GM12874 (cell line): Measurements from ENCODE around the gene WFDC2.

Experiments
- TF ChIP-seq, protein P1 (sequence below): IDR thresholded peaks from 2 replicates; pipeline ENCODE4 v1.5.1; 2011; ENCODE audit warnings: low read depth, mild to moderate bottlenecking, control low read depth, low read length, moderate library complexity; ENCODE audit not compliant: insufficient read depth

Gene WFDC2

GRCh38 chr20:45432294-45432693, 37.3 kb upstream of the WFDC2 start:
- TF ChIP-seq, protein P1, sequence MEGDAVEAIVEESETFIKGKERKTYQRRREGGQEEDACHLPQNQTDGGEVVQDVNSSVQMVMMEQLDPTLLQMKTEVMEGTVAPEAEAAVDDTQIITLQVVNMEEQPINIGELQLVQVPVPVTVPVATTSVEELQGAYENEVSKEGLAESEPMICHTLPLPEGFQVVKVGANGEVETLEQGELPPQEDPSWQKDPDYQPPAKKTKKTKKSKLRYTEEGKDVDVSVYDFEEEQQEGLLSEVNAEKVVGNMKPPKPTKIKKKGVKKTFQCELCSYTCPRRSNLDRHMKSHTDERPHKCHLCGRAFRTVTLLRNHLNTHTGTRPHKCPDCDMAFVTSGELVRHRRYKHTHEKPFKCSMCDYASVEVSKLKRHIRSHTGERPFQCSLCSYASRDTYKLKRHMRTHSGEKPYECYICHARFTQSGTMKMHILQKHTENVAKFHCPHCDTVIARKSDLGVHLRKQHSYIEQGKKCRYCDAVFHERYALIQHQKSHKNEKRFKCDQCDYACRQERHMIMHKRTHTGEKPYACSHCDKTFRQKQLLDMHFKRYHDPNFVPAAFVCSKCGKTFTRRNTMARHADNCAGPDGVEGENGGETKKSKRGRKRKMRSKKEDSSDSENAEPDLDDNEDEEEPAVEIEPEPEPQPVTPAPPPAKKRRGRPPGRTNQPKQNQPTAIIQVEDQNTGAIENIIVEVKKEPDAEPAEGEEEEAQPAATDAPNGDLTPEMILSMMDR = no peak

- TF ChIP-seq, protein P1 = no peak
Measured at GRCh38 chr20:45433316-45433715, 36.2 kb upstream of the WFDC2 start.

DNA sequence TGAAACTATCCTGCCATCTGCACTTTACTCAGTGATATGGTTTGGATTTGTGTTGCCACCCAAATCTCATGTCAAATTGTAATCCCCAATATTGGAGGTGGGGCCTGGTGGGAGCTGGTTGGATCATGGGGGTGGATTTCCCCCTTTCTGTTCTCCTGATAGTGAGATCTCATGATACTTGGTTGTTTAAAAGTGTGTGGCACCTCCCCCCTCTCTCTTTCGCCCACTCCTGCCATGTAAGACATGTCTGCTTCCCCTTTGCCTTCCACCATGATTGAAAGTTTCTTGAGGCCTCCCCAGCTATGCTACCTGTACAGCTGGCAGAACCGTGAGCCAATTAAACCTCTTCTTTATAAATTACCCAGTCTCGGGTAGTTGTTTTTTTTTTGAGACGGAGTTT, 35.6 kb upstream of the WFDC2 start:
- TF ChIP-seq, protein P1 = no peak

GRCh38 chr20:45436732-45437485, 32.6 kb upstream of the WFDC2 start:
- TF ChIP-seq, protein P1 = peak; percentile 92

DNA sequence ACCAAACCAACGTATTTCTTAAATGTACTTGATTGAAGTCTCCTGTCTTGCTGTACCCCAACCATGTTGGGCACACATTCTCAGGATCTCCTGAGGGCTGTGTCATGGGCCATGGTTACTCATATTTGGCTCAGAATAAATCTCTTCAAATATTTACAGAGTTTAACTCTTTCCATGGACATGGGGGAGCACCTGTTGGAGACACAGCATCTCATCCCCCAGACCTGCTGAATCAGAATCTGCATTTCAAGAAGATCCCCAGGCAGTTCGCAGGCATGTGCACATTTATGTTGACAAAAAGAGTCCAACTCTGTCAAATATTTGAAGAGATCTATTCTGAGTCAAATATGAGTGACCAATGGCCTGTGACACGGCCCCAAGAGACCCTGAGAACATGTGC, 29.1 kb upstream of the WFDC2 start:
- TF ChIP-seq, protein P1 = no peak

GRCh38 chr20:45440891-45441685, 28.5 kb upstream of the WFDC2 start:
- TF ChIP-seq, protein P1 = no peak

DNA sequence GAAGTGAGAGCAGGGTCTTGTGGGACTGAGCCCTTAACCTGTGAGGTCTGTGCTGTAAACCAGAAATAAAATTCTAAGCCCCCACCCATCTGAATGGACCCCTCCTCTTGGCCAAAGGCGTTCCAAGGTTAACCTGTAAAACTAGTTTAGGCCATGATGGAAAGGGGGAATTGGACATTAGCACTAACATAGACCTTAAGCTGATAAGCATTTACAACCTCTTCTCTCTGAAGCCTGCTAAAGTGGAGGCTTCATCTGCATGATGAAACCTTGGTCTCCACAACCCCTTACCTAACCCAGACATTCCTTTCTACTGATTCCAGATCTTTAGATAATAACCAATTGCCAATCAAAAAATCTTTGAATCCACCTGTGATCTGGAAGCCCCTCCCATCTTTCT, 27.8 kb upstream of the WFDC2 start:
- TF ChIP-seq, protein P1 = no peak
